ENCODE measurements around the gene CCDC69.

Gene CCDC69

GRCh38 chr5:151225475-151225874 is 1.6 kb upstream of the CCDC69 start:
- intact Hi-C loops (cut with DNase I), result no loop called here
- DNase-seq, result no peak

GRCh38 chr5:151225071-151225470 is 1.2 kb upstream of the CCDC69 start:
- no peak for DNase-seq
- intact Hi-C loops (cut with DNase I), result no loop called here

- DNase-seq, result no peak
These were observed 480 bp upstream of the CCDC69 start for GRCh38 chr5:151224372-151224771.

GRCh38 chr5:151222790-151223446 is 974 bp downstream of the CCDC69 start:
- intact Hi-C loops (cut with DNase I), result no loop called here
- peak in 2 of 42 donors; percentile 6 to 22 for DNase-seq

More at GRCh38 chr5:151224372-151224771, 480 bp upstream of the CCDC69 start:
- intact Hi-C loops (cut with DNase I), result no loop called here

- intact Hi-C loops (cut with DNase I), result no loop called here
- no peak for DNase-seq
These were observed 1.7 kb downstream of the CCDC69 start for GRCh38 chr5:151222054-151222789.

GRCh38 chr5:151221574-151221973 is 2.3 kb downstream of the CCDC69 start:
- DNase-seq, result no peak
- intact Hi-C loops (cut with DNase I), result no loop called here

- intact Hi-C loops (cut with DNase I), result no loop called here
These were observed 4.1 kb downstream of the CCDC69 start for GRCh38 chr5:151219789-151220188.

GRCh38 chr5:151219138-151219537 is 4.8 kb downstream of the CCDC69 start:
- no peak for DNase-seq
- intact Hi-C loops (cut with DNase I), result no loop called here

More at GRCh38 chr5:151219789-151220188, 4.1 kb downstream of the CCDC69 start:
- no peak for DNase-seq

GRCh38 chr5:151218177-151218576 is 5.7 kb downstream of the CCDC69 start:
- intact Hi-C loops (cut with DNase I), result no loop called here
- no peak for DNase-seq

- peak in 1 of 42 donors; percentile 12 for DNase-seq
- intact Hi-C loops (cut with DNase I), result no loop called here
These were observed 7.1 kb downstream of the CCDC69 start for GRCh38 chr5:151216781-151217180.

- intact Hi-C loops (cut with DNase I), result no loop called here
- DNase-seq, result no peak
These were observed 8.4 kb downstream of the CCDC69 start for GRCh38 chr5:151215546-151215880.

GRCh38 chr5:151214614-151215545 is 9.0 kb downstream of the CCDC69 start:
- DNase-seq, result peak in 10 of 42 donors; percentile 7 to 36 (median 26)
- intact Hi-C loops (cut with DNase I), result no loop called here

GRCh38 chr5:151213803-151214613 is 9.9 kb downstream of the CCDC69 start:
- peak in 36 of 42 donors; percentile 9 to 71 (median 38) for DNase-seq

GRCh38 chr5:151212406-151212798 is 11.5 kb downstream of the CCDC69 start:
- peak in 1 of 42 donors; percentile 3 for DNase-seq
- intact Hi-C loops (cut with DNase I), result no loop called here

More at GRCh38 chr5:151213803-151214613, 9.9 kb downstream of the CCDC69 start:
- intact Hi-C loops (cut with DNase I), result no loop called here

GRCh38 chr5:151208481-151208914 is 15.4 kb downstream of the CCDC69 start:
- intact Hi-C loops (cut with DNase I), result no loop called here
- peak in 2 of 42 donors; percentile 33 for DNase-seq

- intact Hi-C loops (cut with DNase I), result no loop called here
- DNase-seq, result peak in 3 of 42 donors; percentile 22 to 29 (median 25)
These were observed 18.5 kb downstream of the CCDC69 start for GRCh38 chr5:151205411-151205810.

- intact Hi-C loops (cut with DNase I), result no loop called here
- DNase-seq, result peak in 4 of 42 donors; percentile 8 to 20 (median 17)
These were observed 19.8 kb downstream of the CCDC69 start for GRCh38 chr5:151204051-151204450.

GRCh38 chr5:151202381-151203139 is 21.3 kb downstream of the CCDC69 start:
- intact Hi-C loops (cut with DNase I), result no loop called here
- DNase-seq, result peak in 4 of 42 donors; percentile 8 to 22 (median 17)
